EH (cell line): ENCODE data around the gene HJV.

Experiments used
- DNase-seq: peaks from one replicate; pipeline ENCODE4 v3.0.0-alpha.2; 2015; ENCODE audit warnings: low read depth

The HJV gene

GRCh38 chr1:145977486-145978470 is 43.8 kb downstream of the HJV start:
- DNase-seq = peak; percentile 86

- no peak for DNase-seq
Observed at GRCh38 chr1:145977016-145977415, 44.5 kb downstream of the HJV start.

DNA sequence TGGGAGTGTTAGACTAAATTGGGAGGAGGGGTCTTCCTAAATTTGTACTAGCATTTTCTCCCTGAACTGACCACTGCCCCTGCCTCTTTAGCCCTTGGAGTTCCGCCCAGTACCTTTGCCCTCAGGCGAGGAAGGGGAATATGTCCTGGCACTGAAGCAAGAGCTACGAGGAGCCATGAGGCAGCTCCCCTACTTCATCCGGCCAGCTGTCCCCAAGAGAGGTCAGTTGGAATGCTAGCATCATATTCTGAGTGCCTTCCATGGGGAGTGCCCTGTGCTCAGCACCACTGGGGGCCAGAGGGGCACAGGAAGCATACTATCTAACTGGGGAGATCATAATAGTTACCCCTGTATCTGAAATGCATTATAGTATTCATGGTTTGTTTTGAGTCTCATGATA is 46.3 kb downstream of the HJV start:
- no peak for DNase-seq

GRCh38 chr1:145974721-145975120 is 46.8 kb downstream of the HJV start:
- no peak for DNase-seq

- DNase-seq = no peak
Observed at GRCh38 chr1:145972580-145972979, 49.0 kb downstream of the HJV start.
